ENCODE measurements around the gene ANKRD13A.
A peak's percentile ranks its signal among the peaks of the same experiment; 100 is the strongest.
"Not testable (repeated sequence)": the region's sequence is repeated elsewhere in the genome, so short reads cannot be mapped to it uniquely, and the experiment has no call there.

Gene ANKRD13A

DNA sequence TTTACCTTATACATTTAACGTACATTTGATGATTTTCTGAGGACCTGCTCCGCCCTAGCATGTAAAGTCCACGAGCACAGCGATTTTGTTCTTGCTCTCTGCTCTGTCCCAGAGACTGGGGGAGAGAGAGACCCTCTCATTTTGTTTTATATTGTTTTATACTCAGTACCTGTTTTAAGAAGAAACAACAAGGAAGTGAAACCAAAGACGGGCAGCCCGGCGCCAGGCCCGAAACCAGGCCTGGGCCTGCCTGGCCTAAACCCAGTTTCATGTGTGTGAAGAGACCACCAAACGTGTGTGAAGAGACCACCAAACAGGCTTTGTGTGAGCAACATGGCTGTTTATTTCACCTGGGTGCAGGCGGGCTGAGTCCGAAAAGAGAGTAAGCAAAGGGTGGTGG lies 49.8 kb downstream of the ANKRD13A start:
- not testable (repeated sequence) for DNase-seq

DNA sequence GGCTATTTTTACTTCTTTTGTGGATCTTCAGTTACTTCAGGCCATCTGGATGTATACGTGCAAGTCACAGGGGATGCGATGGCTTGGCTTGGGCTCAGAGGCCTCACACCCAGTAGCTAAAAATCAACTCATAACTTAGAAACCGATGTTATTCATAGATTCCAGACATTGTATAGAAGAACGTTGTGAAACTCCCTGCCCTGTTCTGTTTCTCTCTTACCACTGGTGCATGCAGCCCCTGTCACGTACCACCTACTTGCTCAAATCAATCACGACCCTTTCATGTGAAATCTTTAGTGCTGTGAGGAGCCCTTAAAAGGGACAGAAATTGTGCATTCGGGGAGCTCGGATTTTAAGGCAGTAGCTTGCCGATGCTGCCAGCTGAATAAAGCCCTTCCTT lies 50.4 kb downstream of the ANKRD13A start:
- not testable (repeated sequence) for DNase-seq

GRCh38 chr12:110050927-110051326 lies 51.7 kb downstream of the ANKRD13A start:
- DNase-seq, result no peak

DNA sequence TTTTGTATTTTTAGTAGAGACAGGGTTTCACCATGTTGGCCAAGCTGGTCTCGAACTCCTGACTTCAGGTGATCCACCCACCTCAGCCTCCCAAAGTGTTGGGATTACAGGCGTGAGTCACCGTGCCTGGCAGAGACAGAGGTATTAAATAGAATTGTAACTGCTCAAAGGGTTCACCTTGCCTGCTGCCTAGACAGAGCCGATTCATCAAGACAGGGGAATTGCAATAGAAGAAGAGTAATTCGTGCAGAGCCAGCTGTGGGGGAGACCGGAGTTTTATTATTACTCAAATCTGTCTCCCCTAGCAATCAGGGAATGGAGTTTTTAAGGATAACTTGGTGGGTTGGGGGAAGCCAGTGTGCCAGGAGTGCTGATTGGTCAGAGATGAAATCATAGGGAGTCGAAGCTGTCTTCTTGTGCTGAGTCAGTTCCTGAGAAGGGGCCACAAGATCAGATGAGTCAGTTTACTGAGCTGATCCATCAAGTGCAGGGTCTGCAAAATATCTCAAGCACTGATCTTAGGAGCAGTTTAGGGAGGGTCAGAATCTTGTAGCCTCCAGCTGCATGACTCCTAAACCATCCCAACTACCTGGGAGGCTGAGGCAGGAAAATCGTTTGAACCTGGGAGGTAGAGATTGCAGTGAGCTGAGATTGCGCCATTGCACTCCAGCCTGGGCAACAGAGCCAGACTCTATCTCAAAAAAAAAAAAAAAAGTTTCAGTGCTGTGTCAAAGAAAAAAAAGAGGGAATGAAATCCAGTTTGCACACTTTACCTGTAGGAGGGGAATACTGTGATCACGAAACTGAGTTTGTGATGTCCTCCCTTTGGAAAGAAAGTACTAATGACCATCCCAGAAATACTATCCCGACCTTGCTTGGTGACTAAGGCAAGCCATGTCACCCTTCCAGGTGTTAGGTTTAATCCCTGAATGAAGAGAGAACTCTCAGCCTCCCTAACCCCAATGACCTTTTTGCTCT lies 56.4 kb downstream of the ANKRD13A start:
- not testable (repeated sequence) for DNase-seq

GRCh38 chr12:110056643-110057042 lies 57.4 kb downstream of the ANKRD13A start:
- DNase-seq, result not testable (repeated sequence)

- no peak for DNase-seq
These were observed 59.8 kb downstream of the ANKRD13A start for GRCh38 chr12:110058875-110059615.

- no peak for DNase-seq
These were observed 60.4 kb downstream of the ANKRD13A start for GRCh38 chr12:110059651-110060000.

GRCh38 chr12:110062241-110062640 lies 63.0 kb downstream of the ANKRD13A start:
- no peak for DNase-seq

GRCh38 chr12:110065540-110065939 lies 66.3 kb downstream of the ANKRD13A start:
- no peak for DNase-seq

GRCh38 chr12:110067531-110067930 lies 68.3 kb downstream of the ANKRD13A start:
- no peak for DNase-seq

DNA sequence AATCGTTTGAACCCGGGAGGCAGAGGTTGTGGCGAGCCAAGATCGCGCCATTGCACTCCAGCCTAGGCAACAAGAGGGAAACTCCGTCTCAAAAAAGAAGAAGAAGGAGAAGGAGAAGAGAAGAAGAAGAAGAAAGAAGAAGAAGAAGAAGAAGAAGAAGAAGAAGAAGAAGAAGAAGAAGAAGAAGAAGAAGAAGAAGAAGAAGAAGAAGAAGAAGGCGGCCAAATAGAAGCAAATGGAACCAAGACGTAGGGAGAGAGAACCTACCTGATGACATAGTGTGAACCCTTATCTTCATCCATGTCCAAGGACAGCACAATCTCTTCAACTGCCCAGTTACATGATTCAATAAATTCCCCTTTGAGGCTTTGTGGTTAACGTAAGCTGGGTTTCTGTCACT lies 68.9 kb downstream of the ANKRD13A start:
- DNase-seq, result not testable (repeated sequence)

DNA sequence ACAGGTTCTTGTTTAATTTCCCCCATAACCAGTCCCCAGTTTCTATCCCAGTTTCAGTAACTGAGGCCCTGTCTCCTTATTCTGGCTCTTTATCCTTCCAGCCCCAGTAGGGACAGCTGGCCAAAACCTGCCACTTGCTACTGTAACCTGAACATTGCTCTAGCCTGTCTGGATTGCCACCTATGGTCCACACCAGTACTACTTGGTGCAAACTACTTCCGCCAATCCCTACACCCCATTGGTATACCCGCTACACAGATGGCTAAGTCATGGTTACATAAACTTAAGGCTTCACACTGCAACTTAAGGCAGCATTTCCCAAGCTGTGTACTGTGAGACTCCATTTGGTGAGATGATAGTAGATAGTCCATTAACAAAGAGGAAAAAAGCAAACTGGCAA lies 69.4 kb downstream of the ANKRD13A start:
- no peak for DNase-seq

DNA sequence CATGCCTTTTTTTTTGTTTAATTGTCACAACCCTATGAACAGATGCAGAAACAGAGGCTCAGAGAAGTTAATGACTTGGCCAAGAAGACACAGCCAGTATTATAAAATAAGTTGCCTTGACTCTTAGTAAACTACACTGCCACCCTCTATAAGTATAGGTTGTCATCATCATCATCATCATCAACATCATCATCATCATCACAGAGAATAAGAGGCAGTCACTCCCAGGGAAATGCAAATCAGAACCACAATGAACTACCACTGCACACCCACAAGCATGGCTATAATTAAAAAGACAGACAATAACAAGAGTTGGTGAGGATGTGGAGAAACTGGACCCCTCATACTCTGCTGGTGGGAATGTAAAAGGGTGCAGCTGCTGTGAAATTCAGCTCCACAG lies 72.3 kb downstream of the ANKRD13A start:
- no peak for DNase-seq

GRCh38 chr12:110071967-110072366 lies 72.7 kb downstream of the ANKRD13A start:
- DNase-seq, result no peak

DNA sequence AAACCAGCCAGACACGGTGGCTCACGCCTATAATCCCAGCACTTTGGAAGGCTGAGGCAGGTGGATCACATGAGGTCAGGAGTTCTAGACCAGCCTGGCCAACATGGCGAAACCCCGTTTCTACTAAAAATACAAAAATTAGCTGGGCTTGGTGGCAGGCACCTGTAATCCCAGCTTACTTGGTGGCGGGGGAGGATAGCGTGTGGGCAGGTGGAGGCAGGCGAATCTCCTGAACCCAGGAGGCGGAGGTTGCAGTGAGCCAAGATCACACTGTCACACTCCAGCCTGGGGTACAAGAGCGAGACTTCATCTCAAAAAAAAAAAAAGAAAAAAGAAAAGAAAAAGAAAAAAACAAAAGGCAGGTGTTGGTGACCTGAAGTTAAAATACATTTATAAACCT lies 73.4 kb downstream of the ANKRD13A start:
- DNase-seq, result not testable (repeated sequence)

GRCh38 chr12:110073049-110073831 lies 74.0 kb downstream of the ANKRD13A start:
- no peak for DNase-seq

DNA sequence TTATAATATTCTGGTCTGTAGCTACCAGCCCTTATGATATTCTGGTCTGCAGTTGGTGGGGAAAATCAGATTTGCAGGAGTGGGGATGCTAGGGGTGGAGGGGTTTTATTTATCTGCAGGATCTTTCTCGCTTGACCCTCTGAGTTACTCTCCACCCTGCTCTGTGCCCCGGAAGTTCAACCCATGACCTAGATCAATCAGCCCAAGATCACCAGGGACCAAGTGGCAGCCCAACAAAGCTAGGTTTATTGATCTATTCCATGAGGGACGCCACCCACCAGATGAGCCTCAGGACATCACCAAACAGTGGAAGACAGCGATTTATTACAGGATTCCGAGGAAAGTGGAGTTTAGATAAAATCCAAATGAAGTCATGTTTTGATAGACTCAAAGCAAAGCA lies 74.9 kb downstream of the ANKRD13A start:
- no peak for DNase-seq

DNA sequence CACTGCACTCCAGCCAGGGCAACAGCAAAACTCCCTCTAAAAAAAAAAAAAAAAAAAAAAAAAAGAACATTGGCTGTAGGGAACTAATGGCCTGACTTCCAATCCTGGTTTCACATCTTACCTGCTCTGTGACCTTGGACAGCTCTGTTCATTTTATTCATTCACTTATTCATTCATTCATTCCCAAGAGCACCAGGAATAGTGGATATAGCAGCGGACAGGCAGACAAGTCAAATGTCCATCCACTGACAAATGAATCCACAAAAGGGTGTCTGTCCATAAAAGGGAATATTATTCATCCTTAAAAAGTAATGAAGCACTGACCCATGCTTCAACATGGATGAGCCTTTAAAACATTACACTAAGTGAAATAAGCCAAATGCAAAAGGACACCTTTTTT lies 76.7 kb downstream of the ANKRD13A start:
- DNase-seq, result no peak

- DNase-seq, result no peak
These were observed 78.6 kb downstream of the ANKRD13A start for GRCh38 chr12:110077800-110078199.

DNA sequence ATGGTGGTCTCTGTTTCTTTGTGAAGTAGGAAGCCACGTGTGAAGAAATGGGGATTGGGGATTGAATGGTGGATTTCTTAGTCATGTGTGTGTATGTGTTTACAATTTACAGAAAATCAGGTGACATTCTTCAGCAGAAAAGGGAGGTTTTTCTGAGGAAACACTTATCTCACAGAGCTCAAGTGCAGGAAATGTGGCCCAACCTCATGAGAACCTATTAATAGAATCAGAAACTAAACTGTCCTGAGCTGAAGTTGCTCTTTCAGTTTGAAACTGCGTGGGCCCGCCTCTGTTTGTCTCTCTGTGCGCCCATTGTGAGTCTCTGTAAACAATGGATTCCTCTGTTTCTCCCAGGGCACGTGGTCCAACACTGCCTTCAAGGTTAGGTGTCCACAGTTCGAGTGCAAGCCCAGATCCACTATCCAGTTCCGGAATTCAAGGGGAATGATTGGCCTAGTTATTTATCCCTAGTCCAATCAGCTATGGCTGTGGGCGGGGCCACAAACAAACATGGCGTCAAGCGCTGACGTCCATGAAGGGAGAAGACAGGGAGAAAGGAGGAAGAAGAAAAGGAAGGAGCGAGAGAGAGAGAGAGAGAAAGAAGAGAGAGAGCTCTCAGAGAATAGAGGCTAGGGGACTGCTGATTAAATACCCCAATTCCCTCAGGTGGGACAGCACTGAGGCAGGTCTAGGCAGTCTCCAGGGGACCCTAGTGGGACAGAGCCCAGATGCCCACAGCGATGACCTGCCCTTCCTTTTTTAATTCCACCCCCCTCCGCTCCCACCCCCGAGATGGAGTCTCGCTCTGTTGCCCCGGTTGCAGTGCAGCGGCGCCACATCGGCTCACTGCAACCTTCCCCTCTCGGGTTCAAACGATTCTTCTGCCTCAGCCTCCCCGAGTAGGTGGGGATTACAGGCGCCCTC lies 80.5 kb downstream of the ANKRD13A start:
- peak; percentile 55 for DNase-seq

- DNase-seq, result no peak
These were observed 81.2 kb downstream of the ANKRD13A start for GRCh38 chr12:110080410-110080809.
